Hepatic stellate cell (primary cell): ENCODE data around the gene ARHGAP1.

Experiments used
- DNase-seq: peaks from one replicate; pipeline ENCODE4 v3.0.0; 2011; ENCODE audit warnings: low spot score

Gene ARHGAP1

DNA sequence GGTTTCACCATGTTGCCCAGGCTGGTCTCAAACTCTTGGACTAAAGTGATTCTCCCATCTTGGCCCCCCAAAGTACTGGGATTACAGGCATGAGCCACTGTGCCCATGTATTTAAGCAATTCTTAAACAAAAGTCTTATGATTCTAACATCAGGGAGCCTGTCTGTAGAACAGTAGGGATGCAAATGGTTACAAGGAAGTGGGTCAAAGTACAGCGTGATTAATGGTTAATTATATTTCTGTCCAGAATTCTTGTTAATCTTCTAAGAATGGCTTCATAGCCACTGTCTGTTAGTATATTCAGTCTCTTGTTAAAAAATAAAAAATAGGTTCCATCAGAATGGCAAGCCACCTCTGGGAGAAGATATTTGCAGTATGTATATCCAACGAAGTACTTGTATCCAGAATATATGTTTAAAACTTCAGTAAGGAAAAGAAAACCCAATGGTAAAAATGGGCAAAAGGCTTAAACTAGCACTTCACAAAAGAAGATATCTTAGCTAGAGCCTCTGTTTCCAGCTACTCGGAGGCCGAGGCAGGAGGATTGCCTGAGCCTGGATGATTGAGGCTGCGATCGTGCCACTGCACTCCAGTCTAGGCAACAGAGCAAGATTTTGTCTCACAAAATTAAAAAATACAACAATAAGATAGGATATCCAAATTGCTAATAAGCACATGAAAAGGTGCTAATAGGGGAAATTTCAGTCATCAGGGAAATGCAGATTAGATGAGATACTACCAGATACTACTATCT, 60.2 kb downstream of the ARHGAP1 start:
- no peak for DNase-seq

DNA sequence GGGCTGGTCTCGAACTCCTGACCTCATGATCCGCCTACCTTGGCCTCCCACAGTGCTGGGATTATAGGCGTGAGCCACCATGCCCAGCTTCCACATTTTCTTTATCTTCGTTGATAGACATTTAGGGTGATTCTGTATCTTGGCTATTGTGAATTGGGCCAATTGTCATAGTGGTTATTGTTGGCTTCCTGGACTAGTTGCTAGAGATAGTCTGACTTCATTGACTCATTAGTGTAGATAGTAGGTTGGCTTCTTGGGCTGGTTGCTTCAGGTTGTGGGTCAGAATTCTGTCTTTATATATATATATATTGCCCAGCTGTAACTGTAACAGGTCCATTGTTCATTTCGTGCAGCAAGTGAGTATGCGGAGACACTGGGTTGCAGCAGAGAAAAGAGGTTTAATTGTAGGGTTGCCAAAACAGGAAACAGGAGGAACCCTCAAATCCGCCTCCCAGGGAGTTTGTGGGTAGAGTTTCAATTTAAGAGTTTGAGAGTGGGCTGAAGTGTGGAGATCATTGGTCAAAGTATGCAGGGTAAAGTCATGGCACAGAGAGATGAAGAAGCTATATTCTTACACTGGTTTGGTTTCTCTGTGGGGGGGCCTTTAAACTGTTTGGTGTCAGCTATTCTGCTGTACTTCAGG, 61.1 kb downstream of the ARHGAP1 start:
- DNase-seq, result no peak

DNA sequence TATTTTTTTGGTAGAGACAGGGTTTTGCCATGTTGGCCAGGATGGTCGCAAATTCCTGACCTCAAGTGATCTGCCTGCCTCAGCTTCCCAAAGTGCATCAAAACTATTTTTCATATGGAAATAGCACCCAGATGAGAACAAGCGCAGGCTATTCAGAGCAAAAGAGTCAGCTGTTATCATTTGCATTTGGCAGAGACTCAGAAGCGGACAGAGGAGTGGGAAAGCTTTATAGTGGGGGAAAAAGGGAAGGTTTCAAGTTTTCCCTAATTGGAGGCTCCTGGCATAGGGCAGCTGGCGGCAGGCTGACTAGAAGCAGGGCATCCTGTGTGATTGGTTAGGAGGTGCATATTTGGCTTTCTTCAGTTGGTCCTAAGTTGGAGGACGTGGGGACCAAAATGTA, 62.9 kb downstream of the ARHGAP1 start:
- DNase-seq, result no peak

DNA sequence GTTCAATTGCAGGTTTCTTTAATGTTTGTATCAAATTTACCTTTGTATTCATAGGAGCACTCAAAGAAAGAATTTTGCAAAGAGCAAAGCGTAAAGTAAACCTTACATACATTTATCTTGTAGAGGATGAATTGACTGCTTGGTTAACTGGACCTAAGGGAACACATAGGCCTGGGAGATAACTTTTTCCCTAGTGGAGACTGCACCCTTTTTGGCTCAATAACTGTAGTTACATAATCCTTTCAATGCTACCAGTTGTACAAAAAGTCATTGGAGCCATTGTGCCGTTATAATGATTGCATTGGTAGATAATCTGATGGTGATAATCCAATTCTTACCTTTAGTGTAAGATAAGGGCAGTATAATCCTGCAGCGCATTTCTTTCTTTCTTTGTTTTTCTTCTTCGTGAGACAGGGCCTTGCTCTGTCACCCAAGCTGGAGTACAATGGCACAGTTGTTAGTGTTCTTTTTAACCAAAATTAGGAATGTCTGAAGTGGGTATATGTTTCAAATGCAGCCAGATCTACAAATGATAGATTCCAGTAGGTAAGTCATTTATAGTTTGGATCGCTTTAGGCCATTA, 64.8 kb downstream of the ARHGAP1 start:
- DNase-seq, result no peak

DNA sequence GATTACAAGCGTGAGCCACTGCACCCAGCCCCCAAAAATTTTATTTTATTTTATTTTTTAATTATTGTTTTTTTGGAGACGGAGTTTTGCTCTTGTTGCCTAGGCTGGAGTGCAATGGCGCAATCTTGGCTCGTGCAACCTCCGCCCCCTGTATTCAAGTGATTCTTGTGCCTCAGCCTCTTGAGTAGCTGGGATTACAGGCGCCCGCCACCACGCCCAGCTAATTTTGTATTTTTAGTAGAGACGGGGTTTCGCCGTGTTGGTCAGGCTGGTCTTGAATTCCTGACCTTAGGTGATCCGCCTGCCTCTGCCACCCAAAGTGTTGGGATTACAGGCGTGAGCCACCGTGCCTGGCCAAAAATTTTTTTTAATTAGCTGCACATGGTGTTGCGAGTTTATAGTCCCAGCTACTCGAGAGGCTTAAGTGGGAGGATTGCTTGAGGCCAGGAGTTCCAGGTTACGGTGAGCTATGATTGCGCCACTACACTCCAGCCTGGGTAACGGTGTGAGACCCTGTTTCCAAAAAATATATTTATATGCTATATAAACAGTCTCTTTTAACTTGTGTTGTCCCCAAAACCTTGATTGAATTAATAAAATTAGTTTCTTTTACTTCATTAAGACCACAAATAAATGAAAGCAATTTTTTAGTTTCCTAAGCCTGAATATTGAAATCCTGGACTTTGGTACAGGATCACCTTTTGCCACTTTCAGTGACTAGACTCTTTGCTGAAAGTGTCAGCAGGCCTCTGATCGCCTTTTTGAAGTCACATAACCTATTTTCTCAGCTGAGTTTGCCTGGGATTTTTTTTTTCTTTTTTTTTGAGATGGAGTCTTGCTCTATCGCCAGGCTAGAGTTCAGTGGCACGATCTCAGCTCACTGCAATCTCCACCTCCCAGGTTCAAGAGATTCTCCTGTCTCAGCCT, 66.9 kb downstream of the ARHGAP1 start:
- no peak for DNase-seq

DNA sequence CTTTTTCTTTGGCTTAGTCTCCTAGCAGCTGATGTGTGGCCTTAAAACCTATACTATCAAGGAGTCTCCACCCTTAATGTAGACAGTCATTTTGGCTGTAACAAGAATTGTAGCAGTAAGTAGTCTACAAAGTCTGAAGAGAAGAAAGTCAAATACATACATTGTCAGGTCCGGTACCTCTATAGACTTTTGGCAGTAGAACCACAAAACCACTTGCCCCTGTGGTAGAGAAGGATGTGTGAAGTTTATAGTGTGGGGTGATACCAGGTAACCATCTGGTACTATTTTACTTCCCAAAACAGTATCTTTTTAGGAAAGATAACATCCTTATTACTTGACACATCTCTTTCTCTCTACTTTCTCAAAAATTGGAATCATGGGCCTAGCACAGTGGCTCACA, 67.9 kb downstream of the ARHGAP1 start:
- no peak for DNase-seq

DNA sequence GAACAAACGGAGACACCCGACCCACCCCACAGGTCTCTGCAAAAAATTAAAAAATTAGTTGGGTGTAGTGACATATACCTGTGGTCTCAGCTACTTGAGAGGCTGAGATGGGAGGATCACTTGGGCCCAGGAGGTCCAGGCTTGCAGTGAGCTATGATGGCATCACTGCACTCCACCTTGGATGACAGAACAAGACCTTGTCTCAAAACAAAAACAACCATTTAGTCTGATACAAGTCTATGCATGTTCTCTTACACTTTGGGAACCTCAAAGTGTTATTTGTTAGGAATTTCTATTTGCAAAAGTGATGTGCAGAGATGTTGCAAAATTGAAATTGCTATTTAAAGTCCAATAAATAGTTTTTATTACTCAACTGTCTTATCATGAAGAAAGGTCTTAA, 68.7 kb downstream of the ARHGAP1 start:
- no peak for DNase-seq

DNA sequence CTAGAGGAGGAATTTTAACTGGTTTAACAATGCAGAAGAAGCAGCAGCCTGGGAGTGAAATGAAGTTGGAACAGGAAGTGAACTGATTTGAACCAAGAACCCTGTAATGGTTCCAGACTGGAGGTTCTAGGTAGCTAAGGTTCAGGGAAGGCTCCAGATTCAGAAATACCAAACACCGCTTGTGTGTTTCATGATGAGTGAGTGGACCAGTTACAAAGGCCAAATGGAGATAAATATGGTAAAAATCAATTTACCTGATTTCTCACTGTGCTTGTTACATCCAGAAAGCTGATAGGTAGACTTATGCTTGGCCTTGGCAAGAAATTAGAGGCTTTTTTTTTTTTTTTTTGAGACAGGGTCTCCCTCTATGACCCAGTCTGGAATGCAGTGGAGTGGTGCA, 70.2 kb downstream of the ARHGAP1 start:
- DNase-seq, result no peak

DNA sequence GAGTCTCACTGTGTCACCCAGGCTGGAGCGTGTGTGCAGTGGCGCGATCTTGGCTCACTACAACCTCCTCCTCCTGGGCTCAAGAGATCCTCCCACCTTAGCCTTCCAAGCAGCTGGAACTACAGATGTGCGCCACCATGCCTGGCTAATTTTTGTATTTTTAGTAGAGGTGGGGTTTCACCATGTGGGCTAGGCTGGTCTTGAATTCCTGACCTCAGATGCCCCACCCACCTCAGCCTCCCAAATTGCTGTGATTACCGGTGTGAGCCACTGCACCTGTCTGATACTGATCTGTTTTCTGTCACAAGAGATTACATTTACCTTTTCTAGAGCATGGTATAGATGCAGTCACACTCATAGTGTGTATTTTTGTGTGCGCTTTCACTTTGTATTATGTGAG, 71.5 kb downstream of the ARHGAP1 start:
- DNase-seq, result no peak
